CMK (cell line): Measurements from ENCODE around the gene ZFYVE9.

Experiments
- DNase-seq: peaks from one replicate; pipeline ENCODE4 v3.0.0-alpha.2; 2010; ENCODE audit warnings: low read depth

The ZFYVE9 gene

GRCh38 chr1:52253421-52253820, 111.5 kb downstream of the ZFYVE9 start:
- no peak for DNase-seq

- DNase-seq, result no peak
These were observed 118.0 kb downstream of the ZFYVE9 start for GRCh38 chr1:52259886-52260285.

GRCh38 chr1:52263153-52263910, 121.4 kb downstream of the ZFYVE9 start:
- no peak for DNase-seq

- no peak for DNase-seq
These were observed 122.7 kb downstream of the ZFYVE9 start for GRCh38 chr1:52264530-52265115.

- no peak for DNase-seq
These were observed 124.6 kb downstream of the ZFYVE9 start for GRCh38 chr1:52266507-52266906.

- DNase-seq, result no peak
These were observed 126.5 kb downstream of the ZFYVE9 start for GRCh38 chr1:52268372-52268771.

- no peak for DNase-seq
These were observed 139.6 kb downstream of the ZFYVE9 start for GRCh38 chr1:52281518-52281917.

- no peak for DNase-seq
These were observed 146.4 kb downstream of the ZFYVE9 start for GRCh38 chr1:52288286-52288685.

- DNase-seq, result no peak
These were observed 152.7 kb downstream of the ZFYVE9 start for GRCh38 chr1:52294580-52294979.

- peak; percentile 11 for DNase-seq
These were observed 154.5 kb downstream of the ZFYVE9 start for GRCh38 chr1:52296345-52296744.

- no peak for DNase-seq
These were observed 163.7 kb downstream of the ZFYVE9 start for GRCh38 chr1:52305417-52306226.

GRCh38 chr1:52306227-52307006, 164.5 kb downstream of the ZFYVE9 start:
- DNase-seq, result no peak

GRCh38 chr1:52321061-52321460, 179.2 kb downstream of the ZFYVE9 start:
- no peak for DNase-seq

- DNase-seq, result no peak
These were observed 181.8 kb downstream of the ZFYVE9 start for GRCh38 chr1:52323731-52324130.

GRCh38 chr1:52325786-52326185, 183.9 kb downstream of the ZFYVE9 start:
- DNase-seq, result no peak

- DNase-seq, result no peak
These were observed 186.7 kb downstream of the ZFYVE9 start for GRCh38 chr1:52328615-52329014.

- DNase-seq, result no peak
These were observed 190.5 kb downstream of the ZFYVE9 start for GRCh38 chr1:52332411-52332810.

GRCh38 chr1:52334906-52335528, 193.1 kb downstream of the ZFYVE9 start:
- no peak for DNase-seq

GRCh38 chr1:52337439-52337838, 195.6 kb downstream of the ZFYVE9 start:
- no peak for DNase-seq

GRCh38 chr1:52341655-52342260, 199.9 kb downstream of the ZFYVE9 start:
- no peak for DNase-seq

- no peak for DNase-seq
These were observed 202.1 kb downstream of the ZFYVE9 start for GRCh38 chr1:52343979-52344378.
